ENCODE results near the gene PARN.
"Not testable (repeated sequence)": the region's sequence is repeated elsewhere in the genome, so short reads cannot be mapped to it uniquely, and the experiment has no call there.

The PARN gene

GRCh38 chr16:14436401-14436955 is 193.6 kb downstream of the PARN start:
- no peak for DNase-seq (ENCODE audit: low spot score)

GRCh38 chr16:14434860-14435259 is 195.2 kb downstream of the PARN start:
- DNase-seq (ENCODE audit: low spot score), result no peak

- not testable (repeated sequence) for DNase-seq (ENCODE audit: low spot score)
Observed at GRCh38 chr16:14428971-14429637, 201.0 kb downstream of the PARN start.

GRCh38 chr16:14428043-14428442 is 202.0 kb downstream of the PARN start:
- DNase-seq (ENCODE audit: low spot score), result no peak

- DNase-seq (ENCODE audit: low spot score), result no peak
Observed at GRCh38 chr16:14427371-14427948, 202.6 kb downstream of the PARN start.

GRCh38 chr16:14424595-14424994 is 205.5 kb downstream of the PARN start:
- no peak for DNase-seq (ENCODE audit: low spot score)

- DNase-seq (ENCODE audit: low spot score), result no peak
Observed at GRCh38 chr16:14423344-14423743, 206.7 kb downstream of the PARN start.

- DNase-seq (ENCODE audit: low spot score), result no peak
Observed at GRCh38 chr16:14420721-14421488, 209.2 kb downstream of the PARN start.

- DNase-seq (ENCODE audit: low spot score), result not testable (repeated sequence)
Observed at GRCh38 chr16:14420243-14420642, 209.8 kb downstream of the PARN start.

- no peak for DNase-seq (ENCODE audit: low spot score)
Observed at GRCh38 chr16:14419817-14420216, 210.2 kb downstream of the PARN start.

- no peak for DNase-seq (ENCODE audit: low spot score)
Observed at GRCh38 chr16:14418795-14419225, 211.2 kb downstream of the PARN start.

- DNase-seq (ENCODE audit: low spot score), result no peak
Observed at GRCh38 chr16:14416184-14416583, 213.9 kb downstream of the PARN start.

- no peak for DNase-seq (ENCODE audit: low spot score)
Observed at GRCh38 chr16:14415291-14415690, 214.8 kb downstream of the PARN start.

- DNase-seq (ENCODE audit: low spot score), result peak; percentile 71
Observed at GRCh38 chr16:14409563-14409962, 220.5 kb downstream of the PARN start.

GRCh38 chr16:14407786-14408399 is 222.2 kb downstream of the PARN start:
- no peak for DNase-seq (ENCODE audit: low spot score)

- DNase-seq (ENCODE audit: low spot score), result no peak
Observed at GRCh38 chr16:14405611-14406537, 224.2 kb downstream of the PARN start.

GRCh38 chr16:14403001-14403389 is 227.1 kb downstream of the PARN start:
- DNase-seq (ENCODE audit: low spot score), result not testable (repeated sequence)

GRCh38 chr16:14402114-14403000 is 227.7 kb downstream of the PARN start:
- not testable (repeated sequence) for DNase-seq (ENCODE audit: low spot score)

- not testable (repeated sequence) for DNase-seq (ENCODE audit: low spot score)
Observed at GRCh38 chr16:14401711-14402061, 228.4 kb downstream of the PARN start.

- not testable (repeated sequence) for DNase-seq (ENCODE audit: low spot score)
Observed at GRCh38 chr16:14400978-14401710, 228.9 kb downstream of the PARN start.
